GM12872 (cell line): Measurements from ENCODE around the gene LRBA.

Source experiments
- TF ChIP-seq, protein P1 (sequence below): IDR thresholded peaks from 3 replicates; pipeline ENCODE4 v1.5.1; 2011; ENCODE audit warnings: low read depth, mild to moderate bottlenecking, low read length, moderate library complexity; ENCODE audit not compliant: insufficient read depth

Gene LRBA

DNA sequence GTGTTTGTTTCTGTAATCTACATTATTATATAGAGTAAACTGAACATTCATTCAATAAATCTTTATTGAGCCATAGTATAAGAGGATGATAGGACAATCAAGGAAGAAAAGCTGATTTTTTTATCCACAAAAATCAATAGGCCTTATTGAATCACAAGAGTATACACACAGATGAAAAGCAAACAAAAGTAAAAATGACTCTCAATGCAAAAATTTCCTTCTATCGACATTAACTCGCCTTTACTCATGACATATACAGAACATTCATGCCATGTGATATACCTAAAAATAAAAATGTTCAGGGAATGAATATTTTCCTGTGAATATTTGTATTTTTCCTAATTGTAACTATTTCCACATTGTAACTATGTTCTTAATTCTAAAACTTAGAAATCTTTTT, 161.2 kb downstream of the LRBA start:
- TF ChIP-seq, protein P1, sequence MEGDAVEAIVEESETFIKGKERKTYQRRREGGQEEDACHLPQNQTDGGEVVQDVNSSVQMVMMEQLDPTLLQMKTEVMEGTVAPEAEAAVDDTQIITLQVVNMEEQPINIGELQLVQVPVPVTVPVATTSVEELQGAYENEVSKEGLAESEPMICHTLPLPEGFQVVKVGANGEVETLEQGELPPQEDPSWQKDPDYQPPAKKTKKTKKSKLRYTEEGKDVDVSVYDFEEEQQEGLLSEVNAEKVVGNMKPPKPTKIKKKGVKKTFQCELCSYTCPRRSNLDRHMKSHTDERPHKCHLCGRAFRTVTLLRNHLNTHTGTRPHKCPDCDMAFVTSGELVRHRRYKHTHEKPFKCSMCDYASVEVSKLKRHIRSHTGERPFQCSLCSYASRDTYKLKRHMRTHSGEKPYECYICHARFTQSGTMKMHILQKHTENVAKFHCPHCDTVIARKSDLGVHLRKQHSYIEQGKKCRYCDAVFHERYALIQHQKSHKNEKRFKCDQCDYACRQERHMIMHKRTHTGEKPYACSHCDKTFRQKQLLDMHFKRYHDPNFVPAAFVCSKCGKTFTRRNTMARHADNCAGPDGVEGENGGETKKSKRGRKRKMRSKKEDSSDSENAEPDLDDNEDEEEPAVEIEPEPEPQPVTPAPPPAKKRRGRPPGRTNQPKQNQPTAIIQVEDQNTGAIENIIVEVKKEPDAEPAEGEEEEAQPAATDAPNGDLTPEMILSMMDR, result no peak

DNA sequence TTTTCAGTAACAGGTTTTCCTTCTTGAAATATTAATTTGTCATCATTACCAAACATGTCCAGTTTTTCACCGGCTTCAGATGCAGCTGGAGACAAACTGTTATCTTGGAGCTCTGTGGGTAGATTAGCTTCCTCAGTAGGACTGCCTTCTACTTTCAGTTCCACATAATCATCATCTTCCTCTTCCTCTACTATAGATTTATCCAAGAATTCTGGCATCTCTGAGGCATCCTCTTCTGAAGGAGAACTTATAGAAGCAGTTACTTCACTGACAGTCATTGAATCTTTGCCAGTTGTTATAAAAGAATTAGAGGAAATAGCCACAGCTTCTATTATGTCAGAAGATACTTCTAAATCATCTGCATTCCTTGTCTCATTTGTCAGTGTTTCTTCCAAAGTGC, 162.9 kb downstream of the LRBA start:
- TF ChIP-seq, protein P1, result no peak

DNA sequence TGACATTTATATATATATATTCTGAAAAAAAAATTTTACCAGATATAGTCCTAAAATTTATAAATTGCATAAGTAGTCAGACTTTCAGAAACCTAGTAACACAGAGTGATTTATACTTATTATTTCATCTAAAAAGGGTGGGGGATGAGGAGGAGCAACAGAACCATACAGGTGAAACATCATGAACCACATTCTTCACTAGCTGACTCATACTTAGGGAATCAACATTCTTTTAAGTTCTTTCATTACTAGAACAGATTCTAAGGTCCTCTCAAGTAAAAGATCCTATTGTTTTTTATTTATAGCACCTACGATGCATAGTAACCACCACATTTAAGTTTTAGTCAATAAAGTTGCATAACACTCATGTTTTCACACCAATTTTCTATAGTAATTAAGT, 166.1 kb downstream of the LRBA start:
- TF ChIP-seq, protein P1, result no peak

DNA sequence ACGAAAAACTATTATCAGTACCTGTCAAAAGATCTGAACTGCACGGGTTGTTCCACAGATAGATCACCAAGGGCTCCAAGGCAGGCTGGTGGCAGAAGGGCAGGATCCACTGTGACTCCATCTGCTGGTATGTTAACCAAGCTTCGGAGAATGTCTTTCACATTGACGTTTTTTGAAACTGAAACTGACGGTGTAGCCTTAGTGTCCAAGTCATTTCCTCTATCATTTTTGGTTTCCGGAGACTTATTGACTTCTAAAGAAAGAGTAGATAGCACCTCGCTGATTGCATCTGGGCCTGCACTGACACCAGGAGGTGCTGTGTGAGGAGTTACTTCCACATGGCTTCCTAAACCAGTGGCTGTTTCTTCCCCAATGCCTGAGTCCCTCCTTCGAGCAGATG, 186.9 kb downstream of the LRBA start:
- TF ChIP-seq, protein P1, result peak; percentile 68

DNA sequence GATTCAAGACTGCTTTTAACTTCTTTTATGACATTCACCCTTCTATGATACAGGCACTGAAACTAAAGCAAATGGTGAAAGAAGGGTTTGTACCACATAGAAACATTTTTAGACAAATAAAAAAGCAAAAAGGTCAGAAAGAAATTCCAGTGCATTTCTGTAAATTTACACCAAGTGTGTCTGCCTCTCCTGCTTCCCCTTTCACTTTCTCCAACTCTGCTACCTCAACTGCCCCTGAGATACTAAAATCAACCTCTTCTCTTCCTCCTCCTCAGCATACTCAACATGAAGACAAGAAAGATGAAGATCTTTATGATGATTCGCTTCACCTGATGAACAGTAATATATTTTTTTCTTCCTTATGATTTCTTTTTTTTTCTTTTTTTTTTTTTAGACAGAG, 187.9 kb downstream of the LRBA start:
- TF ChIP-seq, protein P1, result no peak

DNA sequence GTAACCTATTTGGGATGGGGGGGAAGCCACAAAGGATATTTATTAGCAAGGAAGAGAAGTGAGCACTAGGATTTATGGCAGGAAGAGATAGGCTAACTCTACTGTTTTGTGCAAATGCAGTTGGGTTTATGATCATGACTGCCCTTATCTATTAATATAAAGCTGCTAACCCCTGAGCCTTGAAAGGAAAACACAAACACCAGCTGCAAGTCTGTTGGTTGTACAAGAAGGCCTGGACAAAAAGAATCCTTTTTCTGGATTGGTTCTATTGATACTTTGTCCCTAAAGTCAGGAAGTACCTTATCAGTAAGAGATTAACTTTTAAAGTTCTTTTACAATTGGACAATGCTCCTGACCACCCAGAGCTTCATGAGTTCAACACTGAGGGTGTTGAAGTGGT, 188.8 kb downstream of the LRBA start:
- TF ChIP-seq, protein P1, result no peak

DNA sequence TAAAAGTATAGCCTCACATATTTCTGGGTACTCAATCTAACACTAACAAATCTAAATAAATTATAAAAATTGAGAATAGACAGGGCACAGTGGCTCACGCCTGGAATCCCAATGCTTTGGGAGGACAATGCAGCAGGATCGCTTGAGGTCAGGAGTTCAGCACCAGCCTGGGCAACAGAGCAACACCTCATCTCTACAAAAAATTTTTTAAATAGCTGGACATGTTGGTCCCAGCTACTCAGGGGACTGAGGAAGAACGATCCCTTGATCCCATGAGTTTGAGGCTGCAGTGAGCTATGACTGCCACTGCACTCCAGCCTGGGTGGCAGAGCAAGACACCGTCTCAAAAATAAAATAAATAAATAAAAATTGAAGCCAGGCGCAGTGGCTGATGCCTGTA, 192.7 kb downstream of the LRBA start:
- TF ChIP-seq, protein P1, result no peak

DNA sequence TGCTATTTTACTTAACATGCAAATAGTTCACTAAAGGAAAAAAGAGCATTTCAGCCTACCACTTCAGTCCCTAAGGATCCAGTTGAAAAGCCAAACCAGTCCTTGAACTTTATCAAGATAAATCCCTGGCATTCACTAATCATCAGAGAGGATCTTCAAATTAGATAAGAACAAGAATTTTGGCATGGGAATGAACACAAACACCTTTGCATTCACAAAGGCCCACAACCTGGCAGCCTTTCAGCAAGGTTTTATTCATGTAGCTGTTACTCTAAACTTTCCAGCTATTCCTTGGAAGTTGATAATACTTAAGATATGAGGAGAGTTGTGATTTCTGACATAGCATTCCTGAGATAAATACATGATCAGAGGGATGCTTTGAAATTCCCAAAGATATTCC, 193.4 kb downstream of the LRBA start:
- TF ChIP-seq, protein P1, result no peak
